A673 (cell line): ENCODE data around the gene DPY30. TPM values are rescaled to one million over a fixed set of nuclear protein-coding genes. Genes with fewer than 3 reads are reported as not detected.

ENCODE experiments used
- BruUV-seq: library from RNA; stranded (reverse); fragments of 400-500 nt; replicated peaks from 2 replicates; lab custom pipeline; 2021; lab: Mats Ljungman, UMichigan
- CTCF ChIA-PET: fragments of 300-600 bp; sonication (Branson Sonifier 250); formaldehyde crosslinking; loops from one replicate; lab custom pipeline; 2022; ENCODE audit warnings: antibody characterized with exemption; lab: Charles Lee
- POLR2A ChIA-PET: fragments of 300-600 bp; sonication (Branson Sonifier 250); formaldehyde crosslinking; loops from one replicate; lab custom pipeline; 2022; ENCODE audit warnings: antibody characterized with exemption; ENCODE audit not compliant: low non-redundant PET; lab: Charles Lee
- DNase-seq: peaks from one replicate; pipeline ENCODE4 v3.0.0-alpha.2; 2015; ENCODE audit warnings: low spot score
- H3K27ac ChIP-seq: fragments of 200-600 bp; sonication (generic); 2 replicates; pipeline ENCODE4 v1.5.1; 2016; ENCODE audit warnings: mixed run types, low read depth, mild to moderate bottlenecking, mixed read lengths, antibody characterized with exemption, low read length; ENCODE audit not compliant: poor library complexity, severe bottlenecking
- H3K27me3 ChIP-seq: fragments of 200-600 bp; sonication (generic); replicated peaks from 2 replicates; pipeline ENCODE4 v1.6.1; 2017; ENCODE audit warnings: mixed run types, low read depth, mild to moderate bottlenecking, mixed read lengths, antibody characterized with exemption, low read length; ENCODE audit not compliant: insufficient read depth, poor library complexity
- H3K36me3 ChIP-seq: fragments of 200-600 bp; sonication (generic); 2 replicates; pipeline ENCODE4 v1.6.1; 2016; ENCODE audit warnings: mixed run types, mild to moderate bottlenecking, mixed read lengths, antibody characterized with exemption, low read length; ENCODE audit not compliant: insufficient read depth, poor library complexity, severe bottlenecking
- H3K4me1 ChIP-seq: fragments of 200-600 bp; sonication (generic); 2 replicates; pipeline ENCODE4 v1.6.1; 2017; ENCODE audit warnings: mixed run types, mild to moderate bottlenecking, mixed read lengths, antibody characterized with exemption, low read length; ENCODE audit not compliant: insufficient read depth, poor library complexity, severe bottlenecking
- H3K4me3 ChIP-seq: fragments of 200-600 bp; sonication (generic); 2 replicates; pipeline ENCODE4 v1.5.1; 2016; ENCODE audit warnings: low read depth, mixed run types, mild to moderate bottlenecking, mixed read lengths, low read length; ENCODE audit not compliant: poor library complexity, severe bottlenecking
- H3K9me3 ChIP-seq: fragments of 200-600 bp; sonication (generic); 2 replicates; pipeline ENCODE4 v1.6.1; 2016; ENCODE audit warnings: mixed run types, low read depth, mild to moderate bottlenecking, mixed read lengths, antibody characterized with exemption, low read length; ENCODE audit not compliant: poor library complexity, severe bottlenecking
- EZH2 ChIP-seq: fragments of 200-600 bp; sonication (generic); IDR thresholded peaks from 2 replicates; pipeline ENCODE4 v1.6.1; 2017; ENCODE audit warnings: borderline replicate concordance, low read depth, mild to moderate bottlenecking, mixed read lengths, antibody characterized with exemption, low read length; ENCODE audit not compliant: poor library complexity, severe bottlenecking
- intact Hi-C: fragments of 100-400 bp; cut with micrococcal nuclease; formaldehyde crosslinking; loops from one replicate; pipeline ENCODE4 v1.10.0; 2022; ENCODE audit not compliant: unreplicated experiment
- total RNA-seq: library from RNA; stranded (reverse); gene quantifications from 2 replicates; pipeline ENCODE4 v1.2.3, GENCODE V29; 2021
- TF ChIP-seq, protein P1 (sequence below): fragments of 300-800, 200-600 bp; sonication (generic); conservative IDR thresholded peaks from 2 replicates; pipeline ENCODE4 v1.5.1; 2017; ENCODE audit warnings: low read depth, mild to moderate bottlenecking, antibody characterized with exemption, low read length, moderate library complexity, mixed read lengths

DPY30 gene
- total RNA-seq, 1 experiment from 2014 or later = 90.8 TPM

DNA sequence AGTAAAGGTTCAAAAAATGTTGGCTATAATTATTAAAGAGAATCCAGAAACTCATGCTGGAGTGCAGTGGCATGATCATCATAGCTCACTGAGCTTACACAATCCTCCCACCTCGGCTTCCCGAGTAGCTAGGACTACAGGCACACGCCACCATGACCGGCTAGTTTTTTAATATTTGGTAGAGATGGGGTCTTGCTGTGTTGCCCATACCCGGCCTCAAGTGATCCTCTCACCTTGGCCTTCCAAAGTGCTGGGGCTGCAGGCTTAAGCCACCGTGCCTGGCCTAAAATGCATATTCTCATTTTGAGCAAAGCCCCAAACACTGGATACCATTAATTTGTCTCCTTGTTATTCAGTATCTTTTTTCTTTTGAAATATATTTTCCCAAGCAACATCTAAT lies 61.2 kb downstream of the DPY30 start:
- Histone ChIP-seq H3K9me3 (no peaks in the 10 kb centered on the region), H3K36me3 (no peaks in the 10 kb centered on the region), H3K4me1 (peaks cover 13% of the 10 kb centered on the region), H3K27ac (no peak overlapping the region), H3K27me3 (no peaks in the 10 kb centered on the region), H3K4me3 (no peak overlapping the region)
- ChIA-PET CTCF (no interaction called here), POLR2A (no interaction called here)
- no TSS peak for BruUV-seq
- TF ChIP-seq EZH2 = no peak
- TF ChIP-seq, protein P1, sequence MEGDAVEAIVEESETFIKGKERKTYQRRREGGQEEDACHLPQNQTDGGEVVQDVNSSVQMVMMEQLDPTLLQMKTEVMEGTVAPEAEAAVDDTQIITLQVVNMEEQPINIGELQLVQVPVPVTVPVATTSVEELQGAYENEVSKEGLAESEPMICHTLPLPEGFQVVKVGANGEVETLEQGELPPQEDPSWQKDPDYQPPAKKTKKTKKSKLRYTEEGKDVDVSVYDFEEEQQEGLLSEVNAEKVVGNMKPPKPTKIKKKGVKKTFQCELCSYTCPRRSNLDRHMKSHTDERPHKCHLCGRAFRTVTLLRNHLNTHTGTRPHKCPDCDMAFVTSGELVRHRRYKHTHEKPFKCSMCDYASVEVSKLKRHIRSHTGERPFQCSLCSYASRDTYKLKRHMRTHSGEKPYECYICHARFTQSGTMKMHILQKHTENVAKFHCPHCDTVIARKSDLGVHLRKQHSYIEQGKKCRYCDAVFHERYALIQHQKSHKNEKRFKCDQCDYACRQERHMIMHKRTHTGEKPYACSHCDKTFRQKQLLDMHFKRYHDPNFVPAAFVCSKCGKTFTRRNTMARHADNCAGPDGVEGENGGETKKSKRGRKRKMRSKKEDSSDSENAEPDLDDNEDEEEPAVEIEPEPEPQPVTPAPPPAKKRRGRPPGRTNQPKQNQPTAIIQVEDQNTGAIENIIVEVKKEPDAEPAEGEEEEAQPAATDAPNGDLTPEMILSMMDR = no peak
- DNase-seq = no peak
- intact Hi-C loops = no loop called here

Other genes starting within 250 kb of the DPY30 start
- gene MEMO1, start 28.8 kb downstream of the DPY30 start, total RNA-seq = 66.0 and 66.7 TPM in 2 replicates
- gene SPAST, start 23.8 kb upstream of the DPY30 start, total RNA-seq = 40.2 and 40.6 TPM in 2 replicates
- 23.0 and 23.3 TPM in 2 replicates for gene SLC30A6, start 126.1 kb upstream of the DPY30 start, total RNA-seq
- not detected in 2 replicates for gene NLRC4, start 225.1 kb upstream of the DPY30 start, total RNA-seq
- gene YIPF4, start 238.1 kb upstream of the DPY30 start, total RNA-seq = 39.9 and 40.7 TPM in 2 replicates